HL-60/S4 (cell line): ENCODE measurements around the gene PRDM11.
"Not testable (repeated sequence)": the region's sequence is repeated elsewhere in the genome, so short reads cannot be mapped to it uniquely, and the experiment has no call there.

ENCODE experiments used
- in situ Hi-C: fragments of 300-500 bp; cut with MboI; formaldehyde crosslinking; loops from 2 replicates; pipeline ENCODE4 v1.14.3; 2022; ENCODE audit warnings: low sequenced_read_pairs

The PRDM11 gene

DNA sequence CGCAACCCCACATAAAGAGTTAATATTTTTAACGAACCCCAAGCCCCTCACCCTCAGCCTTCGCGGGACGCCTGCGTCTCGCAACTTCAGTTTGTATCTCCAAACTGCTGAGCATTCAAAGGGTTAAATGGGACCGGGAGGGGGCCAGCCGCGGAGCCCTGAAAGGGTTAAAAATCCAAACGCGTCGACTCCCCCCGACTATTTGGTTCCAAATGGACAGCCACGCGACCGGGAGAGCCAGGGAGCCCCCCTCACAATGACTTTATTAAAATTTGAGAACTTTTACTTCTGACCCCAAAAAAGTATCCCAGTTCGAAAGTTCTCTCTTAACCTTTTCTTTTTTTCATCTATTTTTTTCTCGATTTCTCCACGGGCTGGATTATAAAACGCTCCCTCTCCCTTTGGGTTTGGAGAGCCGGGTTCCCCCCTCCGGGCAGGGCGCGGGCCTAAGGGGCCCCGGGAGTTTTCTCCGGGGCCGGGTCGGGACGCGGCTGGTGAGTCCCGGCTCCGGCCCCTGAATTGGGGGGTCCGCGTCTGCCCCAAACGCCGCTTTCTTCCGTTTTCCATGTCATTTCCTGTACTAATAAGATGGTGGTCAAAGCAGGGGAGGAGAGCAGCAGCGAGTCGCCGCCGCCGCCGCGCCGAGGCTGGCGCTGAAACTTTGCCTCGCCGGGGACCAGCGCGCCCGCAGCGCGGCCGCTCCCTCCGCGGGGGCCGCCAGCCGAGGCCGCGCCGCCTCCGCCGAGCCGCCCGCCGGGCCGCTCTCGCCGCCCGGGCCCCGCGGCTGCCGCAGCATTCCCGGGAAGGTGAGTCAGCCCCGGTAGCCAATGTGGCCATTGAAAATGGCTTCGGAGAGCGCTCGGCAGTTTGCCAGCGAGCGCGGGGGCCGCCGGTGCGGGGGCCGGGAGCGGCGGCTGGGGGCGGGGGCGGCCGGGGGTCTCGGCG is at the start of gene PRDM11:
Gene PRDM11 (plus strand): TSS at position 568 of the 945 bp plus-strand sequence. CDS start 35,128 bp downstream, outside the sequence.
- in situ Hi-C loops, result no loop called here

- in situ Hi-C loops, result no loop called here
Measured at GRCh38 chr11:45097721-45098493, 48.5 kb upstream of the PRDM11 start.

GRCh38 chr11:45098929-45099328 is 47.5 kb upstream of the PRDM11 start:
- in situ Hi-C loops, result no loop called here

DNA sequence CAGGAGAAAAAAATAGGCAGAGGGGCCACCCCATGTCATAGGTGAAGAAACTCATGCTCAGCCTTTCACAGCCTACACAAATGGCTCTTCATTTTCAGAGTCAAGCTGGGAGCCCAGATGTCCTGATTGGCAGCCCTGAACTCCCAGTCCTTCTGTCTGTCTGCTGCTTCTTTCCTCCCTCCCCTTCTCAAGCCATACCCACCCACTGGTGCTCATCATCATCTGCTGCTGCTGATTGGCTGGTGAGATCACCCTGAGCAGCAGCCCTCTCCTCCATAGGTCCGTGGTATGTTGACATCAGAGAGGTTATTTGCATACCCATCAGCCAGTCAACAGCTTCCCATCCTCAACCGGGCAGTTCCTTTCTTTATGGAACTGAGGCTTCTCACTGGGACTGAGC is 46.1 kb upstream of the PRDM11 start:
- in situ Hi-C loops, result loop anchor here (25.0 kb wide), 1 partner anchor 687 kb away; no protein-coding TSS in a partner anchor

DNA sequence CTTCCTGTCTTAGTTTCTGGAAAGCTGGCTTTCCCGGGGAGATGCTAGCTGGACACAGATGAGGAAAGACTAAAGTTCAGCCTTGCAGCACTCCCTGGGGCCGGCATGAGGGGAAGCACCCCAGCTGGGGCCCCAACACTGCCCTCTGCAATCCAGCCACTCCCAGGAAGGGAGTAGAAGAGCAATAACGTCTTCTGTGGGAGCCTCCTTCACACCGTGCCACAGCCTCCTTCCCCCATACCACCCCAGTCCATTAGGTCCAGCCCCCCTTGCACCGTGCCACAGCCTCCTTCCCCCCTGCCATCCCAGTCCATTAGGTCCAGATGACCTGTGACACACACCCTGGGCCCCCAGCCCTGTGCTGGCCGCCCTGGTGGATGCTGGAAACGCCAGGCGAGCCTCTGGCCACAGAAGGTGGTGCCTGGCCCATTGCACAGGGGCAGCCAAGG is 44.1 kb upstream of the PRDM11 start:
- in situ Hi-C loops, result loop anchor here (25.0 kb wide), 1 partner anchor 685 kb away; no protein-coding TSS in a partner anchor

GRCh38 chr11:45102810-45103621 is 43.4 kb upstream of the PRDM11 start:
- in situ Hi-C loops, result loop anchor here (25.0 kb wide), 1 partner anchor 684 kb away; no protein-coding TSS in a partner anchor

DNA sequence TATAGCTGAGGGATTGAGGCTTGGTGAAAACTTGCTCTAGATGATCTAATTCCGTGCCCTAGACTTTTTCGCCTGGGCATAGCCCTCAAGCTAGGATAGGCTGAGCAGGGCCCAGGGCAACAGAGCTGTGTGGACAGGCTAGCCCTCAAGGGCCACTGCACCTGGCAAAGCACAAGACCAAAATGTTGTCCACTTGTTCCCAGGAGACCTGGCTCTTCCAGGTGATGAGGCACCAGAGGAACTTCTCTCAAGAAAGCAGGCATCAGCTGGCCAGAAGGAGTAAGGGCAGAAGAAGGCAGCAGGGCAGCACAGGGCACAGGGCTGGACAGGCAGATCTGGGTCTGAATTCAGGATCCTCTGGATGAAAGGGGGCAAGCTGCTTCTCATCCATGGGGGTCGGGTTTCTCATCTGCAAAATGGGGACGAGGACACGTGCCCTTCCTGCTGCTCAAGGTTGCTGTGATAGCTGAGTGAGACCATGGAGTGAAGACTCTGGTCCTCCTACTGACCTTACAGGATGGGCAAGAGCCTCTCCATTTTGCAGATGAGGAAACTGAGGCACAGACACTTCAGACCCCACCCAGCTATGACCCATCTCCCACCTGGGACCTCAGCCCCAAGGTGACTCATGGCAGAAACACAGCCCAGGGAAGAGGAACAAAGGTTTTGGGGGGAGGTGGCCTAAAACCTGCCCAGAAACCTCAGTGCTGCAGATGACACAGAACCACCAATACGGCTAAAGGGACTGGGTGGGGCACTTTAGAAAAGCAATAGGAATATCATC is 42.2 kb upstream of the PRDM11 start:
- in situ Hi-C loops, result loop anchor here (25.0 kb wide), 1 partner anchor 683 kb away; no protein-coding TSS in a partner anchor

DNA sequence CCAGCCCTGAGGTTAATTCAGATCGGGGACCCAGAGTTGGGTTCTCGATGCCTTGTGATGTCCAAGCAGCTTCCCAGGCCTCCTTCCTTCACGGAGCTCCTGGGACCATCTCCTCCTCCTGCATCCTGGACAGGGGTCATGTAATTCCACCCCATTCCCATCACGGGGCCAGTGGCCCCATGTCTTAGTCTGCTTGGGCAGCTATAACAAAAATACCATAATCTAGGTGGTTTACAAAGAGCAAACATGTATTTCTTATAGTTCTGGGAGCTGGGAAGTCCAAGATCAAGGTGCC is 41.7 kb upstream of the PRDM11 start:
- in situ Hi-C loops, result loop anchor here (5.0 to 25.0 kb wide), 2 partner anchors 167 to 683 kb away; no protein-coding TSS in a partner anchor

- in situ Hi-C loops, result loop anchor here (5.0 to 25.0 kb wide), 2 partner anchors 168 to 682 kb away; no protein-coding TSS in a partner anchor
Measured at GRCh38 chr11:45105233-45105983, 41.0 kb upstream of the PRDM11 start.

DNA sequence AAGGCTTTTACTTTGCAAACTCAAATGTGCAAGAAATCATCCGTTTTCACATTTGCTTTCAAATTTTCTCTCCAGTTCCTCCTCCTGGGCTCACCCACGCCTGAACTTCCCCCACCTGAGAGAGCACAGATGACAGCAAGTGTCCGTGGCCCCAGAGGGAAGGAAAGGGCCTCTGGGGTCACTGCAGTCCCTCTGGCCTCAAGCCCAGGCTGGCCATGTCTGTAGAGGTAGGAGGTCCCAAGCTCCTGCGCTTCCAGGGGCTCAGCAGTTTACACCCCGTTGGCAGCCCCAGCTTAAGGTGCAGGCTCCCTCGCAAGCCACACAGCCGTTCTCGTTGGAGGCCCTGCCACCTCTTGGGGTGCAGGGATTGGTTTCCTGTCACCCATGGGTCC is 40.5 kb upstream of the PRDM11 start:
- in situ Hi-C loops, result loop anchor here (5.0 to 25.0 kb wide), 2 partner anchors 169 to 681 kb away; no protein-coding TSS in a partner anchor

GRCh38 chr11:45106440-45106839 is 40.0 kb upstream of the PRDM11 start:
- in situ Hi-C loops, result loop anchor here (5.0 to 25.0 kb wide), 2 partner anchors 169 to 681 kb away; no protein-coding TSS in a partner anchor

- in situ Hi-C loops, result loop anchor here (5.0 to 25.0 kb wide), 2 partner anchors 170 to 680 kb away; no protein-coding TSS in a partner anchor
Measured at GRCh38 chr11:45107029-45107428, 39.4 kb upstream of the PRDM11 start.

DNA sequence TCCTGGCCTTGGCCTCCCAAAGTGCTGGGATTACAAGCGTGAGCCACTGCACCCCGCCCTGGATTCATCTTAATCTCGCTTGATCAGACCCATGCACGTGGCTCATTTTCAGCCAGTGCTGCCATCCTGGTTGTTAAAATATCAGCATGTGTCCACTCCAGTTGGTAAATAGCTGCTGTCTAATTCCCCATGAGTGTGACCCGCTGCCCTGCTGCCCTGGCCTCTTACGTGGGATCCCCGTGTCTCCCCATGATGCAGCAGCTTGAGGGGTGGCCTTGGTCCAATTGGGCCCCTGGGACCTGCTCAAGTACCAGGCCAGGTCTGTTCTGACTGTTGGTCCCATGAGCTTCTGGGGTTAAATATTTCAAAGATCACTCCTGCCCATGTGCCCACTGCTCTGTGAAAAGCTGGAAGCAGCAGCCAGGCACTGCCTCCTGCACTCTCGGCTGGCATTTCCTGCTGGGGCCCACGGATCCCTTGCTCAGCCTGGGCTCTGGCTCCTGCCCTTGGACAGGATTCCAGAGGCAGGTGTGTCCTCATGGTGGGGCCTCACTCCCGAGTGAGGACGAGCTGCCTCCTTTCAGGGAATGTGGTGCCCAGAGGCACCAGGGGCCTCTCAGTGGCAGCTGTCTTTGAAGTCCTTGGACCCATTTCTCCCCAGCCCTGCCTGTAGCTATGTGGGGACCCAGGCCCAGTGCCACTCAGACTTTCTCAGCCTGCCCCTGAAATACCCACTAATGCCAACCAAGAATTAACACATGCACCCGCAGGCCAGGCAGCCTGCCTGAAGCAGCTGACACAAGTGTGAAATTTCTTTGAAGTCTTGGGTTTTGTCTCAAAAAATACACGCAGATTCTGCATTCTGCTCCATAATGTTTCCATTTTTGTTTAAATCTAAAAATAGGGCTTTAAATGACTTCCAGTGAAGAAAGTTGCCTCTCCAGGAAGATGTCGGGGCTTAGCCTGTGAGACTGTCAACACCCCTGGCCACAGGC is 38.1 kb upstream of the PRDM11 start:
- in situ Hi-C loops, result loop anchor here (5.0 to 25.0 kb wide), 2 partner anchors 171 to 679 kb away; no protein-coding TSS in a partner anchor

GRCh38 chr11:45109400-45109799 is 37.0 kb upstream of the PRDM11 start:
- in situ Hi-C loops, result loop anchor here (5.0 to 25.0 kb wide), 2 partner anchors 172 to 678 kb away; no protein-coding TSS in a partner anchor

- in situ Hi-C loops, result loop anchor here (10.0 to 25.0 kb wide), 2 partner anchors 214 to 677 kb away; no protein-coding TSS in a partner anchor
Measured at GRCh38 chr11:45110562-45110961, 35.9 kb upstream of the PRDM11 start.

- in situ Hi-C loops, result loop anchor here (10.0 to 25.0 kb wide), 2 partner anchors 211 to 673 kb away; no protein-coding TSS in a partner anchor
Measured at GRCh38 chr11:45113807-45114206, 32.6 kb upstream of the PRDM11 start.

GRCh38 chr11:45127836-45128235 is 18.6 kb upstream of the PRDM11 start:
- in situ Hi-C loops, result not testable (repeated sequence)
